CD14-positive monocyte (primary cell): ENCODE measurements around the gene RIT2. TPM values are rescaled to one million over a fixed set of nuclear protein-coding genes. Genes with fewer than 3 reads are reported as not detected.

Experiments
- DNase-seq, 3 donors: peaks; one replicate each; pipeline ENCODE4 v3.0.0-alpha.2; 2011 to 2022
- H2AFZ ChIP-seq: 2 replicates; pipeline ENCODE4 v1.6.0; 2012; ENCODE audit warnings: mild to moderate bottlenecking, low read depth, low read length, inconsistent platforms; ENCODE audit not compliant: insufficient read depth, poor library complexity, severe bottlenecking
- H3K27ac ChIP-seq, 2 donors: 1 replicate in 1 of 2; 2 replicates in 1 of 2; pipeline ENCODE4 v1.5.1; 2012 to 2013; ENCODE audit warnings: low read length in 2 of 2, control low read depth in 1 of 2, inconsistent platforms in 1 of 2, low read depth in 1 of 2, mild to moderate bottlenecking in 1 of 2
- H3K27me3 ChIP-seq, 2 donors: one replicate each; pipeline versions ENCODE4 v1.6.0 to v1.6.1; 2011 to 2013; ENCODE audit warnings: low read length in 2 of 2; ENCODE audit not compliant: control insufficient read depth in 2 of 2, insufficient read depth in 2 of 2
- H3K36me3 ChIP-seq, 2 donors: replicated peaks in 1 of 2; 1 replicate in 1 of 2; 2 replicates in 1 of 2; pipeline versions ENCODE4 v1.5.1 to v1.6.1; 2012 to 2013; ENCODE audit warnings: low read length in 2 of 2, control low read depth in 1 of 2, inconsistent platforms in 1 of 2, mild to moderate bottlenecking in 1 of 2; ENCODE audit not compliant: insufficient read depth in 2 of 2, control insufficient read depth in 1 of 2
- H3K4me1 ChIP-seq, 2 donors: 1 replicate in 1 of 2; 2 replicates in 1 of 2; pipeline versions ENCODE4 v1.5.1 to v1.6.1; 2012 to 2013; ENCODE audit warnings: low read length in 2 of 2, control low read depth in 1 of 2, inconsistent platforms in 1 of 2, mild to moderate bottlenecking in 1 of 2, moderate library complexity in 1 of 2; ENCODE audit not compliant: insufficient read depth in 2 of 2, control insufficient read depth in 1 of 2
- H3K4me2 ChIP-seq: replicated peaks from 2 replicates; pipeline ENCODE3; 2012; ENCODE audit warnings: low read length, moderate library complexity, mild to moderate bottlenecking; ENCODE audit not compliant: poor library complexity, severe bottlenecking; ENCODE audit errors: extremely low read depth
- H3K4me3 ChIP-seq, 3 experiments: fragments of 200-600 bp in 1 of 3; sonication (generic) in 1 of 3; replicated peaks in 1 of 3; 1 replicate in 2 of 3; 2 replicates in 1 of 3; pipeline ENCODE4 v1.5.1; 2011 to 2013; ENCODE audit warnings: low read length in 3 of 3, mild to moderate bottlenecking in 3 of 3, control low read depth in 2 of 3, low read depth in 2 of 3, inconsistent platforms in 1 of 3, moderate library complexity in 1 of 3
- H3K79me2 ChIP-seq: 2 replicates; pipeline ENCODE4 v1.6.0; 2012; ENCODE audit warnings: mild to moderate bottlenecking, control low read depth, inconsistent platforms, low read length, moderate library complexity; ENCODE audit not compliant: insufficient read depth
- H3K9ac ChIP-seq: 2 replicates; pipeline ENCODE4 v1.6.0; 2017; ENCODE audit warnings: low read length, mild to moderate bottlenecking; ENCODE audit not compliant: insufficient read depth, poor library complexity, severe bottlenecking
- H3K9me3 ChIP-seq, 2 donors: replicated peaks in 1 of 2; 1 replicate in 1 of 2; 2 replicates in 1 of 2; pipeline versions ENCODE4 v1.5.1 to v1.6.1; 2012 to 2013; ENCODE audit warnings: low read length in 2 of 2, control low read depth in 1 of 2; ENCODE audit not compliant: control insufficient read depth in 1 of 2, insufficient read depth in 1 of 2
- H4K20me1 ChIP-seq: 2 replicates; pipeline ENCODE4 v1.6.0; 2012; ENCODE audit warnings: mild to moderate bottlenecking, low read length, control low read depth, moderate library complexity; ENCODE audit not compliant: insufficient read depth
- H3K27ac Mint-ChIP-seq, 7 donors: one replicate each; pipeline ENCODE4 v1.8.0; 2020; ENCODE audit warnings: mild to moderate bottlenecking in 7 of 7, mixed read lengths in 7 of 7, moderate library complexity in 6 of 7, inconsistent platforms in 2 of 7
- H3K27me3 Mint-ChIP-seq, 3 donors: one replicate each; pipeline ENCODE4 v1.8.0; 2021 to 2022; ENCODE audit warnings: low read depth in 3 of 3, mild to moderate bottlenecking in 3 of 3, mixed read lengths in 3 of 3, moderate library complexity in 3 of 3, inconsistent platforms in 1 of 3
- H3K36me3 Mint-ChIP-seq, 2 donors: one replicate each; pipeline ENCODE4 v1.8.0; 2020; ENCODE audit warnings: mixed read lengths in 2 of 2, inconsistent platforms in 1 of 2, mild to moderate bottlenecking in 1 of 2
- H3K4me1 Mint-ChIP-seq: one replicate; pipeline ENCODE4 v1.8.0; 2020; ENCODE audit warnings: mild to moderate bottlenecking, mixed read lengths
- H3K4me3 Mint-ChIP-seq, 2 donors: one replicate each; pipeline ENCODE4 v1.8.0; 2020; ENCODE audit warnings: mild to moderate bottlenecking in 2 of 2, mixed read lengths in 2 of 2, moderate library complexity in 1 of 2
- H3K9me3 Mint-ChIP-seq, 7 donors: one replicate each; pipeline ENCODE4 v1.8.0; 2020 to 2022; ENCODE audit warnings: mixed read lengths in 7 of 7, mild to moderate bottlenecking in 6 of 7, moderate library complexity in 6 of 7, inconsistent platforms in 2 of 7
- WGBS: methylation state at CpG from one replicate; pipeline ENCODE4 v1.1.5; 2013; ENCODE audit warnings: missing lambda C conversion rate; ENCODE audit not compliant: insufficient coverage; 5-methylcytosine and 5-hydroxymethylcytosine counted together
- intact Hi-C, 2 donors: fragments of 100-400 bp; cut with micrococcal nuclease; formaldehyde crosslinking; loops; one replicate each; pipeline versions ENCODE4 v1.15.0 to v1.15.1; 2023
- polyA plus RNA-seq, 3 donors: library from polyadenylated mRNA; depleted of rRNA in 1 of 3; unstranded in 2 of 3; stranded (reverse) in 1 of 3; fragments of 300-500 nt in 2 of 3; fragments of >200 nt in 1 of 3; fragmentation: Illumina TruSeq in 2 of 3; gene quantifications; 1 replicate in 2 of 3; 2 replicates in 1 of 3; pipeline ENCODE4 v1.2.3, GENCODE V29; 2012 to 2021
- TF ChIP-seq, protein P1 (sequence below): fragments of 200-600 bp; IDR thresholded peaks from one replicate; pipeline ENCODE4 v1.8.0; 2022; ENCODE audit warnings: antibody characterized with exemption, mild to moderate bottlenecking

The RIT2 gene
- polyA plus RNA-seq, 3 donors, result not detected

DNA sequence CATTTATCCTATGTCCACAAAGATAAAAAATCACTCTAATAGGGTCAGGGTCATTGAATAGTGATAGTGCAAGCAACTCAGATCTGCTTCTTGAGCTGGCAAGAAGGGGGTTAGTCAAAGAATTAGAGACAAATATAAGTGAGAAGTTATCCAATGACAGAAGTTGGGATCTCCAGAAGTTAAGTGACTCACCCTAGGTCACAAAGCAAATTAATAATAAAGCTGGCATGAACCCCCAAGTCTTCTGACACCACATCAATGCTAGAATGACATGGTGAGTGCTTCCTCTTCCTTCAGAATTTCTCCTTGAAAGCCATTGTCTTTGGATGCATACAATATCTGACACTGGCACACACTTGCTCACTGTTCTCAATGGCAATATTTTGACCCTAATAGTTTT lies 343.5 kb downstream of the RIT2 start:
- Histone ChIP-seq H4K20me1 (no peaks in the 10 kb centered on the region), H3K4me2 (no peak overlapping the region), H3K4me3 (no peak overlapping the region), H3K9me3 (peaks cover 3 to 4% of the 10 kb centered on the region in 2 donors), H3K9ac (no peak overlapping the region), H3K4me1 (no peaks in the 10 kb centered on the region), H2AFZ (no peak overlapping the region), H3K36me3 (no peaks in the 10 kb centered on the region), H3K27me3 (no peaks in the 10 kb centered on the region), H3K27ac (no peak overlapping the region), H3K79me2 (no peaks in the 10 kb centered on the region)
- Mint-ChIP-seq H3K27ac (no peak overlapping the region), H3K4me3 (no peak overlapping the region), H3K4me1 (no peaks in the 10 kb centered on the region), H3K36me3 (no peaks in the 10 kb centered on the region), H3K27me3 (no peaks in the 10 kb centered on the region), H3K9me3 (peaks cover 0 to 8% (median 3%) of the 10 kb centered on the region in 7 donors)
- DNase-seq, result no peak
- intact Hi-C loops, result no loop called here
- TF ChIP-seq, protein P1, sequence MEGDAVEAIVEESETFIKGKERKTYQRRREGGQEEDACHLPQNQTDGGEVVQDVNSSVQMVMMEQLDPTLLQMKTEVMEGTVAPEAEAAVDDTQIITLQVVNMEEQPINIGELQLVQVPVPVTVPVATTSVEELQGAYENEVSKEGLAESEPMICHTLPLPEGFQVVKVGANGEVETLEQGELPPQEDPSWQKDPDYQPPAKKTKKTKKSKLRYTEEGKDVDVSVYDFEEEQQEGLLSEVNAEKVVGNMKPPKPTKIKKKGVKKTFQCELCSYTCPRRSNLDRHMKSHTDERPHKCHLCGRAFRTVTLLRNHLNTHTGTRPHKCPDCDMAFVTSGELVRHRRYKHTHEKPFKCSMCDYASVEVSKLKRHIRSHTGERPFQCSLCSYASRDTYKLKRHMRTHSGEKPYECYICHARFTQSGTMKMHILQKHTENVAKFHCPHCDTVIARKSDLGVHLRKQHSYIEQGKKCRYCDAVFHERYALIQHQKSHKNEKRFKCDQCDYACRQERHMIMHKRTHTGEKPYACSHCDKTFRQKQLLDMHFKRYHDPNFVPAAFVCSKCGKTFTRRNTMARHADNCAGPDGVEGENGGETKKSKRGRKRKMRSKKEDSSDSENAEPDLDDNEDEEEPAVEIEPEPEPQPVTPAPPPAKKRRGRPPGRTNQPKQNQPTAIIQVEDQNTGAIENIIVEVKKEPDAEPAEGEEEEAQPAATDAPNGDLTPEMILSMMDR, result no peak

- no peak overlapping the region for H3K9ac ChIP-seq
- WGBS, result no CpG with 5 or more reads among the region's 2 CpGs
- H2AFZ ChIP-seq, result no peak overlapping the region
- Mint-ChIP-seq H3K36me3 (no peaks in the 10 kb centered on the region), H3K27ac (no peak overlapping the region), H3K27me3 (peaks cover 0 to 2% (median 1%) of the 10 kb centered on the region in 3 donors), H3K4me1 (no peaks in the 10 kb centered on the region), H3K9me3 (peaks cover 3 to 17% (median 5%) of the 10 kb centered on the region in 7 donors), H3K4me3 (no peak overlapping the region)
- no peaks in the 10 kb centered on the region for H3K27me3 ChIP-seq
- H3K4me2 ChIP-seq, result no peak overlapping the region
- H3K9me3 ChIP-seq, result peaks cover 4 to 9% of the 10 kb centered on the region in 2 donors
- H3K4me1 ChIP-seq, result no peaks in the 10 kb centered on the region
- TF ChIP-seq, protein P1, result no peak
- no peaks in the 10 kb centered on the region for H4K20me1 ChIP-seq
- intact Hi-C loops, result no loop called here
- no peaks in the 10 kb centered on the region for H3K79me2 ChIP-seq
- no peak overlapping the region for H3K4me3 ChIP-seq
- no peaks in the 10 kb centered on the region for H3K36me3 ChIP-seq
- DNase-seq, result no peak
- no peak overlapping the region for H3K27ac ChIP-seq
Measured at GRCh38 chr18:42765302-42765701, 350.2 kb downstream of the RIT2 start.
